ENCODE data around the gene OAS2.
"Not testable (repeated sequence)": the region's sequence is repeated elsewhere in the genome, so short reads cannot be mapped to it uniquely, and the experiment has no call there.

The OAS2 gene

DNA sequence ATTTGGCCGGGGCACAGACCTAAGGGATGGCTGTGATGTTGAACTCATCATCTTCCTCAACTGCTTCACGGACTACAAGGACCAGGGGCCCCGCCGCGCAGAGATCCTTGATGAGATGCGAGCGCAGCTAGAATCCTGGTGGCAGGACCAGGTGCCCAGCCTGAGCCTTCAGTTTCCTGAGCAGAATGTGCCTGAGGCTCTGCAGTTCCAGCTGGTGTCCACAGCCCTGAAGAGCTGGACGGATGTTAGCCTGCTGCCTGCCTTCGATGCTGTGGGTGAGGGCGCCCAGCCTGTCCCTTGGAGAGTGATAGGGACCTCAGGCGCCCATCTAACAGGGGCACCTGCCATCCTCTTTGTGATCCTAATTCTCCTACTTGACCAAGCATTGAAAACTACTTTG is 27.6 kb upstream of the OAS2 start:
- no peak for TF ChIP-seq ZFX (IDR thresholded peaks at IDR 0.05)
- TF ChIP-seq, protein P1, sequence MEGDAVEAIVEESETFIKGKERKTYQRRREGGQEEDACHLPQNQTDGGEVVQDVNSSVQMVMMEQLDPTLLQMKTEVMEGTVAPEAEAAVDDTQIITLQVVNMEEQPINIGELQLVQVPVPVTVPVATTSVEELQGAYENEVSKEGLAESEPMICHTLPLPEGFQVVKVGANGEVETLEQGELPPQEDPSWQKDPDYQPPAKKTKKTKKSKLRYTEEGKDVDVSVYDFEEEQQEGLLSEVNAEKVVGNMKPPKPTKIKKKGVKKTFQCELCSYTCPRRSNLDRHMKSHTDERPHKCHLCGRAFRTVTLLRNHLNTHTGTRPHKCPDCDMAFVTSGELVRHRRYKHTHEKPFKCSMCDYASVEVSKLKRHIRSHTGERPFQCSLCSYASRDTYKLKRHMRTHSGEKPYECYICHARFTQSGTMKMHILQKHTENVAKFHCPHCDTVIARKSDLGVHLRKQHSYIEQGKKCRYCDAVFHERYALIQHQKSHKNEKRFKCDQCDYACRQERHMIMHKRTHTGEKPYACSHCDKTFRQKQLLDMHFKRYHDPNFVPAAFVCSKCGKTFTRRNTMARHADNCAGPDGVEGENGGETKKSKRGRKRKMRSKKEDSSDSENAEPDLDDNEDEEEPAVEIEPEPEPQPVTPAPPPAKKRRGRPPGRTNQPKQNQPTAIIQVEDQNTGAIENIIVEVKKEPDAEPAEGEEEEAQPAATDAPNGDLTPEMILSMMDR (conservative IDR thresholded peaks at IDR 0.05), result no peak
- H3K27ac ChIP-seq, result no peak overlapping the region

DNA sequence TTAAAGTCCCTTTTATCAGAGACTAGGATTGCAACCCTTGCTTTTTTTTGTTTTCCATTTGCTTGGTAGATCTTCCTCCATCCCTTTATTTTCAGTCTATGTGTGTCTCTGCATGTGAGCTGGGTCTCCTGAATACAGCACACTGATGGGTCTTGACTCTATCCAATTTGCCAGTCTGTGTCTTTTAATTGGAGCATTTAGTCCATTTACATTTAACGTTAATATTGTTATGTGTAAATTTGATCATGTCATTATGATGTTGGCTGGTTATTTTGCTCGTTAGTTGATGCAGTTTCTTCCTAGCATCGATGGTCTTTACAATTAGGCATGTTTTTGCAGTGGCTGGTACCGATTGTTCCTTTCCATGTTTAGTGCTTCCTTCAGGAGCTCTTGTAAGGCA is 21.2 kb upstream of the OAS2 start:
- H3K27ac ChIP-seq, result not testable (repeated sequence)

DNA sequence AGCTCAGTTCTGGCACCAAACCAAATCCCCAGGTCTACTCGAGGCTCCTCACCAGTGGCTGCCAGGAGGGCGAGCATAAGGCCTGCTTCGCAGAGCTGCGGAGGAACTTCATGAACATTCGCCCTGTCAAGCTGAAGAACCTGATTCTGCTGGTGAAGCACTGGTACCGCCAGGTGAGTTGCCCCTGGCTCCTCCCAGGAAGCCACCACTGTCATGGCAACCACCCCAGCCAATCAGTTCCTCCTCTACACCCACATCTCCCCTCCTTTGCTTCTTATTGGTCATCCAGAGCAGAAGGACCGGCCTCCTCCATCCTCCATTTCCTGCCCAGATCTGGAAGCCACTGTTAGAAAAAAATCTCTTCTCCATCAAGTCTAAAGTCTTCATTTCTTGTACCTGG is 17.2 kb upstream of the OAS2 start:
- H3K27ac ChIP-seq, result no peak overlapping the region
- TF ChIP-seq ZFX (IDR thresholded peaks at IDR 0.05), result no peak
- TF ChIP-seq, protein P1 (conservative IDR thresholded peaks at IDR 0.05), result no peak

DNA sequence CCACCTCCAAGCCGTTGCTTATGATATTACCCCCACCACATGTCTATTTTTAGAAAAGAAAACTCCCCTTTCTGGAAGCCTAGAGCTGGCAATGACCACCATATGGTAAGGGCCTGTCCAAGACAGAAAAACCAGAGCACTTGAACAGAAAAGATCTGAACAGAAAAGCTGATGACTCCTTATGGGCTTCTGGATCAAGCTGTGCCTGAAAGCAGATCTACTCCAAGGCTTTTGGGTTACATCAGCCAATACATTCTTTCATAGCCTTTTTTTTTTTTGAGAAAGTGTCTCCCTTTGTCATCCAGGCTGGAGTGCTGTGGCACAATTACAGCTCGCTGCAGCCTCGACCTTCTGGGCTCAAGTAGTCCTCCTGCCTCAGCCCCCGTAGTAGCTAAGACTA is 16.8 kb upstream of the OAS2 start:
- no peak for TF ChIP-seq ZFX (IDR thresholded peaks at IDR 0.05)
- TF ChIP-seq, protein P1 (conservative IDR thresholded peaks at IDR 0.05), result no peak

DNA sequence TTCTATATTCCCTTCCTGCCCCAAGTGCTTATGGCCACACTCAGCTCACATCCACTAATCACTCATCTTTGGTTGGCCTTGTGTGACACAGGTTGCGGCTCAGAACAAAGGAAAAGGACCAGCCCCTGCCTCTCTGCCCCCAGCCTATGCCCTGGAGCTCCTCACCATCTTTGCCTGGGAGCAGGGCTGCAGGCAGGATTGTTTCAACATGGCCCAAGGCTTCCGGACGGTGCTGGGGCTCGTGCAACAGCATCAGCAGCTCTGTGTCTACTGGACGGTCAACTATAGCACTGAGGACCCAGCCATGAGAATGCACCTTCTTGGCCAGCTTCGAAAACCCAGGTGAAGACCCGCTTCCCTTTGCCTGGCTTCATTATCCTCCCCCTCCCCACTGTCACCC is 15.8 kb upstream of the OAS2 start:
- no peak overlapping the region for H3K27ac ChIP-seq
- TF ChIP-seq, protein P1 (conservative IDR thresholded peaks at IDR 0.05), result no peak
- TF ChIP-seq ZFX (IDR thresholded peaks at IDR 0.05), result no peak

More for the DNA sequence above, 16.8 kb upstream of the OAS2 start:
- H3K27ac ChIP-seq, result no peak overlapping the region

DNA sequence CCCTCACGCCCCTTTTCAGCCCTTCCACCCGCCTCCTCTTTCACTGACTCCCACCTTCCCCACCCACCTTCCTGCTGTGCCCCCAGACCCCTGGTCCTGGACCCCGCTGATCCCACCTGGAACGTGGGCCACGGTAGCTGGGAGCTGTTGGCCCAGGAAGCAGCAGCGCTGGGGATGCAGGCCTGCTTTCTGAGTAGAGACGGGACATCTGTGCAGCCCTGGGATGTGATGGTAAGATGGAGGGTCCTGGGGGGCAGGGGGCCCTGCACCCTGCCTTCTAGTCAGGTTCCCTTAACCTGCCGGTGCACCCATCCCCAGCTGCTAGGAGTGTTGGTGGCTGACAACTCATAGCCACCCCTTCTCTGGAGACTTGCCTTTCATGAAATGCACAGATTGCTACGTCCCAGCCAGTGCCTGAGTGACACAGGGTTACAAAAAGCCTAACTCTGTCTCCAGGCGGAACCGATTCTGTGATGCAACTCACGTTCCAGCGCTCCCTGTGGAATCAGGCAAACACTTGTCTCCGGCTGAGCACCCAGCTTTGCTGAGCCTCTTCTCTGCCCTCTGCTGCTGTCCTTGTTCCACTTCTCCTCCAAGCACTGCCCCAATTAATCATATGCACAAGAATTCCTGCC is 15.0 kb upstream of the OAS2 start:
- TF ChIP-seq, protein P1 (conservative IDR thresholded peaks at IDR 0.05), result no peak
- TF ChIP-seq ZFX (IDR thresholded peaks at IDR 0.05), result no peak
- H3K27ac ChIP-seq, result no peak overlapping the region

DNA sequence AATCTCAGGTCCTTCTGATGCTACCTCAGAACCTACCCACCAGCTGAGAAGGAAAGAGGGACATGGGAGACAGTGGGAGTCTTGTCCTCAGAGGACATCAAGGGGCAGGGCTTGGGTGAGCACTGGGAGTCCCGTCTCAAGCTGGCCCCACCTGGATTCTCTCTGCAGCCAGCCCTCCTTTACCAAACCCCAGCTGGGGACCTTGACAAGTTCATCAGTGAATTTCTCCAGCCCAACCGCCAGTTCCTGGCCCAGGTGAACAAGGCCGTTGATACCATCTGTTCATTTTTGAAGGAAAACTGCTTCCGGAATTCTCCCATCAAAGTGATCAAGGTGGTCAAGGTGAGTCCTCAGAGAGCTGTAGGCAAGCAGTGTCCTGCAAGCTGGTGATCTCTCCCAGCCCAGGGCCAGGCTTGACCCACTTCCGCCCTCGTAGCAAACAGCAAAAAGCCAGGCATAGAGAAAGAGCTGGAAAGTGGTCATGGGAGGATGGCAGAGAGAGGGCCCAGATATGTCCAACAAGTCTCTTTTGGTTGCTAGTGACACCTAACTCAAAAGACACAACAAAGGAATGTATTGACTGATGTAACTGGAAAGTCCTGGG is 14.2 kb upstream of the OAS2 start:
- TF ChIP-seq ZFX (IDR thresholded peaks at IDR 0.05), result no peak
- TF ChIP-seq, protein P1 (conservative IDR thresholded peaks at IDR 0.05), result no peak
- H3K27ac ChIP-seq, result no peak overlapping the region

DNA sequence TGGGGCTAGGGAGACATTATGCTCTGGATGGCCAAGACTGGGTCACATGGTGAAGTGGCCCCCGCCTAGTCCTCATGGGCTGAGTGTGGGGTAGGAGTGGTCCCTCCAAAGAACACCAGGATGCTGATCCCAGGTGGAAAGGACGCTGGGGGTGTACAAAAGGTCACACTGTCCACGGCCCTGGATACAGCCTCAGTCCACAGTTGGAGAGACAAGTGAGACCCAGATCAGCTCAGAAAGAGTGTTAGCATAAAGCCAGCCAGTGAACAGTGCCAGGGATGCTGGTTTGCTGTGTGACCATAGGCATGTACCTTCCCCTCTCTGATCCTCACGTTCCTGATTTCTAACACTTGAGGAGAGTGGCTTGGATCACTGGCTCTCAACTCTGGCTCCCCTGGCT is 13.4 kb upstream of the OAS2 start:
- TF ChIP-seq, protein P1 (conservative IDR thresholded peaks at IDR 0.05), result no peak
- no peak overlapping the region for H3K27ac ChIP-seq

Data from C4-2B (cell line).